Keratinocyte (primary cell): ENCODE results near the gene SYNDIG1. TPM values are rescaled to one million over a fixed set of nuclear protein-coding genes. Genes with fewer than 3 reads are reported as not detected.

Source experiments
- DNase-seq: peaks from one replicate; pipeline ENCODE4 v3.0.0-alpha.2; 2011; ENCODE audit warnings: low read depth, missing footprints, low spot score
- FAIRE-seq: peaks from 2 replicates; lab custom pipeline; 2011; peaks lifted over from hg19 to GRCh38; lab: Jason Lieb, UNC
- H2AFZ ChIP-seq: 2 replicates; pipeline ENCODE4 v1.6.0; 2012; ENCODE audit warnings: low read length, control low read depth, inconsistent platforms; ENCODE audit not compliant: control insufficient read depth
- H3K27ac ChIP-seq: 2 replicates; pipeline ENCODE4 v1.5.1; 2011; ENCODE audit warnings: low read length; ENCODE audit not compliant: control insufficient read depth, insufficient read depth
- H3K27me3 ChIP-seq: 3 replicates; pipeline ENCODE4 v1.6.0; 2011; ENCODE audit warnings: low read length; ENCODE audit not compliant: control insufficient read depth, insufficient read depth; ENCODE audit errors: extremely low read depth
- H3K36me3 ChIP-seq, 2 experiments: 2 replicates in 1 of 2; 3 replicates in 1 of 2; pipeline ENCODE4 v1.5.1; 2011; ENCODE audit warnings: low read length in 2 of 2, mild to moderate bottlenecking in 1 of 2; ENCODE audit not compliant: control insufficient read depth in 2 of 2, insufficient read depth in 2 of 2; ENCODE audit errors: extremely low read depth in 1 of 2
- H3K4me1 ChIP-seq: 3 replicates; pipeline ENCODE4 v1.5.1; 2011; ENCODE audit warnings: low read length; ENCODE audit not compliant: control insufficient read depth, insufficient read depth; ENCODE audit errors: extremely low read depth
- H3K4me2 ChIP-seq: 3 replicates; pipeline ENCODE4 v1.6.0; 2011; ENCODE audit warnings: low read depth, low read length; ENCODE audit not compliant: control insufficient read depth, insufficient read depth; ENCODE audit errors: extremely low read depth
- H3K4me3 ChIP-seq, 3 experiments: fragments of 200-600 bp in 1 of 3; sonication (generic) in 1 of 3; 2 replicates in 2 of 3; 3 replicates in 1 of 3; pipeline ENCODE4 v1.5.1; 2011 to 2016; ENCODE audit warnings: low read length in 3 of 3, mild to moderate bottlenecking in 3 of 3, control low read depth in 2 of 3, inconsistent platforms in 1 of 3, low read depth in 1 of 3, mixed read lengths in 1 of 3, mixed run types in 1 of 3, moderate library complexity in 1 of 3; ENCODE audit not compliant: control insufficient read depth in 2 of 3, insufficient read depth in 2 of 3; ENCODE audit errors: extremely low read depth in 1 of 3
- H3K79me2 ChIP-seq: 2 replicates; pipeline ENCODE4 v1.6.0; 2012; ENCODE audit warnings: low read length; ENCODE audit not compliant: control insufficient read depth, insufficient read depth
- H3K9ac ChIP-seq: 3 replicates; pipeline ENCODE4 v1.6.0; 2011; ENCODE audit warnings: low read length; ENCODE audit not compliant: control insufficient read depth, insufficient read depth; ENCODE audit errors: extremely low read depth
- H3K9me1 ChIP-seq: 3 replicates; pipeline ENCODE4 v1.6.0; 2011; ENCODE audit warnings: low read length; ENCODE audit not compliant: control insufficient read depth, insufficient read depth; ENCODE audit errors: extremely low read depth
- H3K9me3 ChIP-seq: 2 replicates; pipeline ENCODE4 v1.5.1; 2012; ENCODE audit warnings: low read depth, low read length; ENCODE audit not compliant: control insufficient read depth
- H4K20me1 ChIP-seq: 3 replicates; pipeline ENCODE4 v1.6.0; 2011; ENCODE audit warnings: low read length; ENCODE audit not compliant: control insufficient read depth, insufficient read depth; ENCODE audit errors: extremely low read depth
- CTCF ChIP-seq, 3 experiments: IDR thresholded peaks in 1 of 3; conservative IDR thresholded peaks in 1 of 3; optimal IDR thresholded peaks in 1 of 3; 2 replicates in 2 of 3; 3 replicates in 1 of 3; pipeline versions ENCODE3 to v1.5.1; 2011; ENCODE audit warnings: low read length in 3 of 3, mild to moderate bottlenecking in 3 of 3, moderate library complexity in 2 of 3, control low read depth in 1 of 3, inconsistent platforms in 1 of 3; ENCODE audit not compliant: insufficient read depth in 2 of 3; ENCODE audit errors: extremely low read depth in 1 of 3
- EZH2 ChIP-seq: IDR thresholded peaks from one replicate; pipeline ENCODE4 v1.6.1; 2012; ENCODE audit warnings: inconsistent platforms, mild to moderate bottlenecking, low read length, moderate library complexity
- dilution Hi-C: fragments of 300-500 bp; cut with MboI; formaldehyde crosslinking; loops from one replicate; pipeline ENCODE4 v1.7.0; 2020; ENCODE audit warnings: low sequenced_read_pairs; ENCODE audit not compliant: extremely low pct_ligation_motif_present
- polyA plus RNA-seq, 5 experiments: library from polyadenylated mRNA; depleted of rRNA in 3 of 5; stranded (reverse) in 3 of 5; stranded (forward) in 1 of 5; unstranded in 1 of 5; fragments of >200 nt; gene quantifications; 1 replicate in 1 of 5; 2 replicates in 3 of 5; 3 replicates in 1 of 5; pipeline versions ENCODE4 v1.2.1 to v1.2.3, GENCODE V29; 2011 to 2012; ENCODE audit warnings: missing spikeins in 2 of 5, low read depth in 1 of 5, low replicate concordance in 1 of 5

SYNDIG1 gene
- polyA plus RNA-seq, 1 donor (not counting 4 experiments of a cell fraction or from before 2014, with no cell fraction given), result 0.38 TPM

GRCh38 chr20:24588725-24589340, 119.4 kb downstream of the SYNDIG1 start:
- Histone ChIP-seq H3K4me3 (no peak overlapping the region), H3K4me2 (no peak overlapping the region), H3K9me1 (no peaks in the 10 kb centered on the region), H4K20me1 (no peaks in the 10 kb centered on the region), H3K9me3 (no peaks in the 10 kb centered on the region), H3K4me1 (no peaks in the 10 kb centered on the region), H3K79me2 (no peaks in the 10 kb centered on the region), H2AFZ (no peak overlapping the region), H3K36me3 (no peaks in the 10 kb centered on the region), H3K27ac (no peak overlapping the region), H3K27me3 (no peaks in the 10 kb centered on the region), H3K9ac (no peak overlapping the region)
- FAIRE-seq, result no peak
- dilution Hi-C loops, result no loop called here
- DNase-seq, result no peak
- no peak for TF ChIP-seq CTCF (optimal IDR thresholded peaks at IDR 0.05 in 1 of 3, IDR thresholded peaks at IDR 0.05 in 1 of 3, conservative IDR thresholded peaks at IDR 0.05 in 1 of 3; ENCODE audit: extremely low read depth in 1 of 3, insufficient read depth in 2 of 3, low read length in 3 of 3)
- no peak for TF ChIP-seq EZH2

- no peaks in the 10 kb centered on the region for H3K9me3 ChIP-seq
- FAIRE-seq, result no peak
- dilution Hi-C loops, result no loop called here
- no peak overlapping the region for H3K4me3 ChIP-seq
- no peaks in the 10 kb centered on the region for H3K79me2 ChIP-seq
- TF ChIP-seq CTCF (optimal IDR thresholded peaks at IDR 0.05 in 1 of 3, IDR thresholded peaks at IDR 0.05 in 1 of 3, conservative IDR thresholded peaks at IDR 0.05 in 1 of 3; ENCODE audit: extremely low read depth in 1 of 3, insufficient read depth in 2 of 3, low read length in 3 of 3), result no peak
- no peak for TF ChIP-seq EZH2
- H3K4me2 ChIP-seq, result no peak overlapping the region
- H3K9me1 ChIP-seq, result no peaks in the 10 kb centered on the region
- H3K27me3 ChIP-seq, result no peaks in the 10 kb centered on the region
- H3K9ac ChIP-seq, result no peak overlapping the region
- H3K27ac ChIP-seq, result no peak overlapping the region
- H4K20me1 ChIP-seq, result no peaks in the 10 kb centered on the region
- H3K36me3 ChIP-seq, result no peaks in the 10 kb centered on the region
- H3K4me1 ChIP-seq, result no peaks in the 10 kb centered on the region
- no peak for DNase-seq
- H2AFZ ChIP-seq, result no peak overlapping the region
These were observed 120.0 kb downstream of the SYNDIG1 start for GRCh38 chr20:24589381-24589780.
